Measurements from ENCODE around the gene ARHGEF3. TPM values are rescaled to one million over a fixed set of nuclear protein-coding genes. Genes with fewer than 3 reads are reported as not detected.

The ARHGEF3 gene
- total RNA-seq, 1 experiment from 2014 or later = 4.4 TPM

- Mint-ChIP-seq H3K36me3 (ENCODE audit: insufficient read depth in 1 of 3, low read depth in 3 of 3) (peaks cover 0 to 2% (median 0%) of the 10 kb centered on the region in 3 experiments; a peak in 2 of 7 replicates), H3K27me3 (ENCODE audit: low read depth) (no peaks in the 10 kb centered on the region; the same call in 1 of the 2 replicates), H3K4me3 (no peak overlapping the region), H3K9me3 (no peaks in the 10 kb centered on the region), H3K27ac (no peak overlapping the region), H3K4me1 (peaks cover 7 to 10% of the 10 kb centered on the region in 2 experiments)
- Histone ChIP-seq H2BK12ac (ENCODE audit: insufficient read length, low read depth, low read length) (no peak overlapping the region), H4K8ac (replicated peaks; ENCODE audit: insufficient read length, low read depth, low read length) (no peak overlapping the region), H4K5ac (ENCODE audit: insufficient read length, low read depth, low read length) (no peak overlapping the region), H3K27me3 (ENCODE audit: insufficient read depth, low read length) (no peaks in the 10 kb centered on the region), H2BK20ac (ENCODE audit: low read depth, low read length, poor library complexity, severe bottlenecking) (no peak overlapping the region), H2AK5ac (ENCODE audit: insufficient read length, low read length) (no peak overlapping the region), H3K23ac (ENCODE audit: insufficient read length, low read depth, low read length) (no peak overlapping the region), H3K4me1 (ENCODE audit: insufficient read depth, low read length) (0 out of 2 replicates have a peak, but pooled peaks cover 3% of the 10 kb centered on the region), H3T11ph (ENCODE audit: low read length) (no peak overlapping the region), H3K23me2 (ENCODE audit: insufficient read length, low read depth, low read length, poor library complexity, severe bottlenecking) (no peaks in the 10 kb centered on the region), H2BK120ac (ENCODE audit: low read depth, low read length, poor library complexity, severe bottlenecking) (no peak overlapping the region), H3K56ac (ENCODE audit: insufficient read length, low read depth, low read length) (no peak overlapping the region), H3K79me2 (ENCODE audit: insufficient read depth, low read length) (no peaks in the 10 kb centered on the region), H3K9me3 (ENCODE audit: control insufficient read depth, low read depth, low read length) (no peaks in the 10 kb centered on the region), H3K27ac (ENCODE audit: insufficient read length, low read depth, low read length) (no peak overlapping the region), H3K4ac (ENCODE audit: low read depth, low read length) (no peak overlapping the region), H2AFZ (ENCODE audit: low read length) (no peak overlapping the region), H2BK15ac (ENCODE audit: low read depth, low read length) (no peak overlapping the region), H3K4me2 (ENCODE audit: insufficient read depth, insufficient read length, low read length) (no peak overlapping the region), H2BK5ac (ENCODE audit: insufficient read length, low read length) (no peak overlapping the region), H3K14ac (ENCODE audit: insufficient read depth, low read length) (no peak overlapping the region), H3K79me1 (ENCODE audit: insufficient read depth, low read depth, low read length, poor library complexity, severe bottlenecking) (no peaks in the 10 kb centered on the region), H3K9ac (ENCODE audit: extremely low read depth, insufficient read length, low read length) (no peak overlapping the region), H3K18ac (ENCODE audit: insufficient read length, low read depth, low read length) (no peak overlapping the region), H4K91ac (ENCODE audit: insufficient read length, low read depth, low read length) (no peak overlapping the region), H4K20me1 (ENCODE audit: control insufficient read depth, insufficient read depth, insufficient read length) (no peaks in the 10 kb centered on the region)
- DNase-seq = no peak
- WGBS (ENCODE audit: extremely low coverage, insufficient read length, low lambda C conversion rate) = no CpG with 5 or more reads among the region's 5 CpGs
- no peak for TF ChIP-seq CTCF (conservative IDR thresholded peaks at IDR 0.05)
Measured at GRCh38 chr3:56751056-56751707, 50.6 kb downstream of the ARHGEF3 start.
